Peyer's patch (tissue), 4 donors: ENCODE data around the gene SDF4.

Source experiments
- CTCF ChIP-seq, 6 experiments: fragments of 450-650 bp in 4 of 6; fragments of 200-600 bp in 2 of 6; sonication (generic) in 1 of 6; IDR thresholded peaks; one replicate each; pipeline ENCODE4 v1.5.1; 2017 to 2019; ENCODE audit warnings: antibody characterized with exemption in 6 of 6, mild to moderate bottlenecking in 3 of 6, moderate library complexity in 1 of 6
- POLR2A ChIP-seq, 2 donors: fragments of 450-650 bp; IDR thresholded peaks; one replicate each; pipeline ENCODE4 v1.5.1; 2017; ENCODE audit warnings: antibody characterized with exemption in 2 of 2, mild to moderate bottlenecking in 2 of 2, moderate library complexity in 2 of 2

GRCh38 chr1:1221887-1222574, 9.8 kb downstream of the SDF4 start:
- TF ChIP-seq CTCF (IDR thresholded peaks at IDR 0.05) (no peak), POLR2A (IDR thresholded peaks at IDR 0.05) (no peak)
